ENCODE results near the gene ONECUT2.

The ONECUT2 gene

DNA sequence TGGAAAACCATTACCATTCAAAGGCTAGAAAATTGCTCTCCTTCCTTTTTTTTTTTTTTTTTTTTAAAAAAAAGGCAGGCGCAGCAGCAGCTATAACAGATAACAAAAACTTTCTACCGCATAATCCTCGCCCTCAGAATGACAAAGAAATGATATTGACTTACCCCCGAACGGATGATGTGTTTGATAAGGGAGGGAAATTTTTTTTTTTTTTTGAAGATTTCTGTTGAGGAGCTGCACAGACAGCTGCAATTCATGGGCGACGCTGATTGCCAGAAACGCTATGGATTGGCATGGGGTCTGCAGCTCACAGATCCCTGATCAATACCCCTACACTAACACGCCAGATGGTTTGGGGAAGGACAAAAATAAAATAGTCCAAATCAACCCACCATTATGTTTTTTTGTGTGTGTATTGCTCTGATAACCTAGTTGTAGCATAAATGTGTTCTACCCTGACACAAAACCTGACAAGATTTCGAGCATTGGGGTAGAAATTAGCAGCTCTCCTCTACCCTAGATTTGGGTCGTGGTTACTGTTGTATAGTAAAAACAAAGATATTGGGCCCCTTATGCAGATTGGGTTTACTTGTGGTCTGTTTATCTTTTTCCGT lies 3.6 kb upstream of the ONECUT2 start:
- DNase-seq = no peak

DNA sequence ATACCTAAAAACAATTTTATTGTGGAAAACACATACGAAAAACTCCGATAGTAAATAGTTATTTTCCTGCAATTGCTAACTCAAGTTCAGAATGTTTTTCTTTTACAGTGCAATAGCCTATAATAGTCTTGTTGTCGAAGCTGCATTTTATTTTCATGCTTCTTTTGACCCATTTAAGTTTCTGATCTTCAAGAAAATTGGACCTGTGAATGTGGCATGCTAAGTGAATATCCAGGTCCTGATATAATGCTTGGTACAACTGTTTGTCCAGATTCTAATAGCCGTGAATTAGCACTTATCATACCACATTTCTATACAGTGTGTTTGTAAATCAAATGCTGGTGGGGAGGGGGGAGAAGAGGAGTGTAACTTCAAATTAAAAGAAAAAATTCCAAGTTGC lies 3.0 kb upstream of the ONECUT2 start:
- no peak for DNase-seq

DNA sequence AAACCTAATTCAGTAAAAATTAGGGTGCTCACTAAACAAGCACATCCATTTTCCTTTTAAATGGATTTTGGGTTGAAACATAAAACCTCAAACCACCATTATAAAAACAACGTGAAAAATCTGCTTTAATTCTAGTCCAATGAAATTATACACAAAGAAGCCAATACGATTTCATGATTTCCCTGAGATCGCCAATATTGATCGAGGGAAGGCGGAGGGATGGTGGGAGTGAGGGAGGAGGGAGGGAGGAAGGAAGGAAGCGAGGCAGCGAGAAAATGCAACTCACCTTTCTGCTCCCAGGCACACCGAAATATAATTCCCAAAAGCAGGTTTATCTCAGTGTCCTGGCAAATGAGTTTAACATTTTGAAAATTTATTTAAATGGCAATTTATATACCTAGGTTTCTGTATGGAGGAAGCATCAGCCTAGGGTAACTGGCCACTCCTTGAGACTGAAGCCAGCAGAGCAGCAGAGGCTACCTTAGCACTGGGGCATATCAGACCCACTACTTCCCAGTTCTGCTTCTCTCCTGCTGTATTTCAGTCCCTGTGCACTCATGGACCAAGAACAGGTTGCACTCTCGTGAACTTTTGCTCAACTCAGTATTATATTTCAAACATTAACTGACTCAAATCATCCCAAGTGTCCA lies 2.3 kb upstream of the ONECUT2 start:
- DNase-seq = no peak

DNA sequence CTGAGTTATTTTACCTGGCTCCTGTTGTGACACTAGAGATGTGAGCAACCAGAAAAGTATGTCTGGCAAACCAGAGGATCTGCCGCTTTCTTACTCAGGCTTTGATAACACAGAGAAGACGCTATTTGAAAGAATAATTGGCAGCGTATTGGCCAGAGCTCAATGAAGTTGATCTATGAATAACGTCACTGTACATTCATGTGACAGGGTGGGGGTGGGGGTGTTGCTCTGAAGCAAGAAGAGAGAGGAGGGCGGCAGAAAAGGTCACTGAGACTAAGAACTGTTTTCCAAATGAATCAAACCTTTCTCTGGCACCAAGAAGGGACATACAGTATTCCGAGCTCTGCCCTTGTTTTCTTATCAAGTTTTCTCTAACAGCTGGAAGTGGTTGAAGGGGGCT lies 1.7 kb upstream of the ONECUT2 start:
- DNase-seq = no peak

DNA sequence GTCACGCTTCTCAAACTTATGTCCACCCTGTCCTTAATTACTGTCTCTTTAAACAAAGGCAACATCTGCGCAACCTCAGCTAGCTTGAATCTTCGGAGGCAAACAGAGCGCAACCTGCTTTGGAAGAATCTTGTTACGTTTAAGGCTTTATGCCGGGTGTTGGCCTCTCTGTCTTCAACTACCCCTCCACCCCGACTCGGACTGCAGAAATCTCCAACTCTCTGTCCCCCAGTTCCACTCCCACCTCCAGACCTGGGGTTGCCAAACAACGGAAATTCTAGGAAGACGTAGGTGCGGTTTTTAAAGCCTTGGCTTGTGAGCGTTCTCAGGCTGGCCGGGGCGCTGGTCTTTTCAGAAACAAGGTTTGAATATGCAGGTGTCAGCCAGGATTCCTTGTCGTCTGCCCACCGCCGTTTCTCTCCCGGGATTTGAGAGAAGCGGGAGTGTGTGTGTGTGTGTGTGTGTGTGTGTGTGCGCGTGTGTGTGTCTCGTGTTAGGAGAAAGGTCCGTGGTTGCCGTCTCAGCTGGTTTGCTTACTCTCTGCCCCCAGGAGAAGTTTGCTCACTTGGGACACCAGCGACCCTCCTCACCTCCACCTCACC lies 1.1 kb upstream of the ONECUT2 start:
- DNase-seq = peak; percentile 44

DNA sequence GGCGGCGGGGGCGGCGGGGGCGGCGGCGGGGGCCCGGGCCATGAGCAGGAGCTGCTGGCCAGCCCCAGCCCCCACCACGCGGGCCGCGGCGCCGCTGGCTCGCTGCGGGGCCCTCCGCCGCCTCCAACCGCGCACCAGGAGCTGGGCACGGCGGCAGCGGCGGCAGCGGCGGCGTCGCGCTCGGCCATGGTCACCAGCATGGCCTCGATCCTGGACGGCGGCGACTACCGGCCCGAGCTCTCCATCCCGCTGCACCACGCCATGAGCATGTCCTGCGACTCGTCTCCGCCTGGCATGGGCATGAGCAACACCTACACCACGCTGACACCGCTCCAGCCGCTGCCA lies 644 bp downstream of the ONECUT2 start:
- DNase-seq = no peak

DNA sequence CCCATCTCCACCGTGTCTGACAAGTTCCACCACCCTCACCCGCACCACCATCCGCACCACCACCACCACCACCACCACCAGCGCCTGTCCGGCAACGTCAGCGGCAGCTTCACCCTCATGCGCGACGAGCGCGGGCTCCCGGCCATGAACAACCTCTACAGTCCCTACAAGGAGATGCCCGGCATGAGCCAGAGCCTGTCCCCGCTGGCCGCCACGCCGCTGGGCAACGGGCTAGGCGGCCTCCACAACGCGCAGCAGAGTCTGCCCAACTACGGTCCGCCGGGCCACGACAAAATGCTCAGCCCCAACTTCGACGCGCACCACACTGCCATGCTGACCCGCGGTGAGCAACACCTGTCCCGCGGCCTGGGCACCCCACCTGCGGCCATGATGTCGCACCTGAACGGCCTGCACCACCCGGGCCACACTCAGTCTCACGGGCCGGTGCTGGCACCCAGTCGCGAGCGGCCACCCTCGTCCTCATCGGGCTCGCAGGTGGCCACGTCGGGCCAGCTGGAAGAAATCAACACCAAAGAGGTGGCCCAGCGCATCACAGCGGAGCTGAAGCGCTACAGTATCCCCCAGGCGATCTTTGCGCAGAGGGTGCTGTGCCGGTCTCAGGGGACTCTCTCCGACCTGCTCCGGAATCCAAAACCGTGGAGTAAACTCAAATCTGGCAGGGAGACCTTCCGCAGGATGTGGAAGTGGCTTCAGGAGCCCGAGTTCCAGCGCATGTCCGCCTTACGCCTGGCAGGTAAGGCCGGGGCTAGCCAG lies 1.2 kb downstream of the ONECUT2 start:
- no peak for DNase-seq

DNA sequence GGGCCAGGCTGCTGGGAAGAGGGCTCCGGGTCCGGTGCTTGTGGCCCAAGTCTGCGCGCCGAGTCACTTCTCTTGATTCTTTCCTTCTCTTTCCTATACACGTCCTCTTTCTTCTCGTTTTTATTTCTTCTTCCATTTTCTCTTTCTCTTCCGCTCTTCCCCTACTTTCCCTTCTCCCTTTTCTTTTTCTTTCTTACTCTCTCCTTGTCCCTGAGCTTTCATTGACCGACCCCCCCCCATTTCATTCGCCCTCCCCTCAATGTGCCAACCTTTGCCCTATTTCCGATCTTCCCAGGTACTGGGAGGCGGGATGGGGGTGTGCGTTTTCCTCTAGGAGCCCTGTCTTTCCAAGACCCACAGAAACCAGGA lies 1.8 kb downstream of the ONECUT2 start:
- no peak for DNase-seq

DNA sequence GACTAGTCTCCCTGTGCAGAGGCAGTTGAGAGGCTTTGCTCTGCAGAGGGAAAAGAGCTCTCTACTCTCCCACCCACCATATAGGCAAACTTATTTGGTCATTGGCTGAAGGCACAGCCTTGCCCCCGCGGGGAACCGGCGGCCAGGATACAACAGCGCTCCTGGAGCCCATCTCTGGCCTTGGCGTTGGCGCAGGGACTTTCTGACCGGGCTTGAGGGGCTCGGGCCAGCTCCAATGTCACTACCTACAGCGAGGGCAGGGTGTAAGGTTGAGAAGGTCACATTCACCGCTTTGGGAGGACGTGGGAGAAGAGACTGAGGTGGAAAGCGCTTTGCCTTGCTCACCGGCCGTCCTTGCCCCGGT lies 2.2 kb downstream of the ONECUT2 start:
- no peak for DNase-seq

DNA sequence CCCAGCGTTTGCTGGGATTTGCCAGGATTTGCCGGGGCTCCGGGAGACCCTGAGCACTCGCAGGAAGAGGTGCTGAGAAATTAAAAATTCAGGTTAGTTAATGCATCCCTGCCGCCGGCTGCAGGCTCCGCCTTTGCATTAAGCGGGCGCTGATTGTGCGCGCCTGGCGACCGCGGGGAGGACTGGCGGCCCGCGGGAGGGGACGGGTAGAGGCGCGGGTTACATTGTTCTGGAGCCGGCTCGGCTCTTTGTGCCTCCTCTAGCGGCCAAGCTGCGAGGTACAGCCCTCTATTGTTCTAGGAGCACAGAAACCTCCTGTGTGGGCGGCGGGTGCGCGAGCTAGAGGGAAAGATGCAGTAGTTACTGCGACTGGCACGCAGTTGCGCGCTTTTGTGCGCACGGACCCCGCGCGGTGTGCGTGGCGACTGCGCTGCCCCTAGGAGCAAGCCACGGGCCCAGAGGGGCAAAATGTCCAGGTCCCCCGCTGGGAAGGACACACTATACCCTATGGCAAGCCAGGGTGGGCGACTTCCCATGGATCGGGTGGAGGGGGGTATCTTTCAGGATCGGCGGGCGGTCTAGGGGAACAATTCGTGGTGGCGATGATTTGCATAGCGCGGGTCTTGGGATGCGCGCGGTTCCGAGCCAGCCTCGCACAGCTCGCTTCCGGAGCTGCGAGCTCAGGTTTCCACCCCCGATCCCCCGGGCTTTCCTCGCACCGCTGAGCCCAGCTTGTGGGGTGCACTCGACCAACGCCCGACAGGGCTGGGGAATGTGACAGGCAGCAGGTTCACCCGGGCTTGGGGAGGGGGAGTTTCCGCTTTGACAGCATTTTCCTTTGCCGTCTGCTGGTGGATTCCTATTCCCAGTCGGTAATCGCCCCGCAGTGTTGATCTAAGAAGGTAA lies 2.8 kb downstream of the ONECUT2 start:
- DNase-seq = peak; percentile 76

DNA sequence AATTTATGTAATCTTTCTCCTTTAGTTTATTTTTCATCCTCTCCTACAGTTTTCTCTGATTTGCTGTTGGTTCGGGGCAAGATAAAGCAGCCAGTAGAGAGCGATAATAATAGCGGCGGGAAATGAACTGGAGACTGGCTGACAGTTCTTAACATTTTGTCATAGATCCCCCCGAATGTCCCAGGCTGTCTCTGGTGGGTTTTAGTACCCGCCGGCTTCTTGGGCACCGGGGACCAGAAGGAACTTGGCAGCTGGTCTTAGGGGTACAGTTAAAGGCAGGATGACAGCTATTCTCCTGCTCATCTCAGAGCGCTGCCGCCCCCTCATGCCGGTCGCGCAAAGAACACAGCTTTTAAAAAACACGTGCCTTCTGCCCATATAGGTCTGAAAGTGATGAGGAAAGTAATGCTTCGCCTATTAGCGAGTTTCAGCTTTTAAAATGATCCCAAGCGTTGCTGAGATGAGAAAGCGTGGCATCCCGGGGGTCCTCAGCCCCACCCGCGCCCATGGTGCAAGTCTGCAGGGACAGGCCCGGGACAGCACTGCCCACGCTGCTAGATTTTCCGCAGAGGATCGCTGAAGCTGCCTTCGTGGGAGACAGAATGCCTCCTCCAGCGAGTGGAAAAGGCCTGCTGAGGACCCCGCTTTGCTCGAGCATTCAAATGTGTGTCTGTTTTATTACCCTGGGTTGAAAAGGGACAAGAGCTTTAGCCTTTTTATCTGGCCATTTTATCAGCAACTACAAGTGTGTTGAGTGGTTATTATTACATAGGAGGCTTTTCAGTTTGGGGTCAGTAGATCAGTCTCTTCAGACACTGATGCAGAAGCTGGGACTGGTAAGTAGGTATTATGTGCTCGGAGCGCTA lies 3.8 kb downstream of the ONECUT2 start:
- peak; percentile 95 for DNase-seq

DNA sequence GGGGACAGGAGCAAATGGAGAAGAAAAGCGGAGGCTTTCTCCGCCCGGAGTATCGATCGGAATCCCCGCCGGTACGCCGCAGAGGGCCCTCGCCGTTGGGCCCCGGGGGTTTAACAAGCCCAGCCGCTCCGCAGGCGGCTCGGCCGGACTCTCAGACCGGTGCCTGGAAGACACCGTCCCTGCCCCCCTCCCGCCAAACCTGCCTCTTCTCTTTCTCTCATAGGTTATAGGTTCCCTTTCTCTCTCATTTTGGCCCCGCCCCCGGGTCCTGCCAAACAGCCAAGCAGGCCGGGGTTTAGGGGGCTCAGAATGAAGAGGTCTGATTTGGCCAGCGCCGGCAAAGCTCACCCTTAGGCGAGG lies 4.4 kb downstream of the ONECUT2 start:
- no peak for DNase-seq

DNA sequence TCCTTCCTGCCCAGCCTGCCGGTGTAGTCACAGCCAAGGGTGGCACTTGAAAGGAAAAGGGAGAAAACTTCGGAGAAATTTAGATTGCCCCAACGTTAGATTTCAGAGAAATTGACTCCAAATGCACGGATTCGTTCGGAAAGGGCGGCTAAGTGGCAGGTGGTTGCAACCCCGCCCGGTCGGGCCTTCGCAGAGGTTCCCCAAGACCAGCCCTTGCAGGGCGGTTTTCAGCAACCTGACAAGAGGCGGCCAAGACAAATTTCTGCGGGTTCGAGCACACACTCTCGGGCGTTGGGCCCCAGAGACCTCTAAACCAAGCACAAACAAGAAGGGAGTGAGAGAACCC lies 4.8 kb downstream of the ONECUT2 start:
- DNase-seq = no peak

DNA sequence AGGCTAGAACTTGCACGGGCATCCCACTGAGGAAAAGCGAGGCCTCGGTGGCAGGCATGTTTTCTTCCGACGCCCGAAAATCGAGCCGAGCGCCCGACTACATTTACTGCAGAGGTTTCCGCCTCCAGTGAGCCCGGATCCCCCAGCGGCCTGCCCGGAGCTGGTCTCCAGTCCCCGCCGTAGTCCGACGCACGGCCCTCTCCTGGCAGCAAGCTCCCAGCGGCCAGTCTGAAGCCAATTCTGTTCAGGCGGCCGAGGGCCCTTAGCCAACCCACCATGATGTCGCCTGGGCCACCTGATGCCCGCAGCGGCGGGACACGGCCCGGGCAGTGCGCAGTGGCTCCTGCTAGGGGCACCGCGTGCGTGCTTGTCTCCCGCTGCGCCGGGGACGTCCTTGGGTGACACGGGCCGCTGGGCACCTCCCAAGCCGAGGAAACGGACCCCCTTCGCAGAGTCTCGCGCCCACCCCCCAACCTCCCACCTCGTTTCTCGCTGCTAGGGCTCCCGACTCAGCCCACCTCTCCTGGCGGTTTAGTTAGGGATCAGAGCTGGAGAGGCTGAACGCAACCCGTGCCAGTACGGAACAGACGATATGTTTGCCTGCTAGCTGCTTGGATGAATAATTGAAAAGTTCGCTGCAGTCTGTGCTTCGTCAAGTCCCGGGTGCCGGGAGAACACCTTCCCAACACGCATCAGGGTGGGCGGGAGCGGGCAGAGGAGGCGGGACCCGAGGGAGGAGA lies 5.3 kb downstream of the ONECUT2 start:
- DNase-seq = no peak

DNA sequence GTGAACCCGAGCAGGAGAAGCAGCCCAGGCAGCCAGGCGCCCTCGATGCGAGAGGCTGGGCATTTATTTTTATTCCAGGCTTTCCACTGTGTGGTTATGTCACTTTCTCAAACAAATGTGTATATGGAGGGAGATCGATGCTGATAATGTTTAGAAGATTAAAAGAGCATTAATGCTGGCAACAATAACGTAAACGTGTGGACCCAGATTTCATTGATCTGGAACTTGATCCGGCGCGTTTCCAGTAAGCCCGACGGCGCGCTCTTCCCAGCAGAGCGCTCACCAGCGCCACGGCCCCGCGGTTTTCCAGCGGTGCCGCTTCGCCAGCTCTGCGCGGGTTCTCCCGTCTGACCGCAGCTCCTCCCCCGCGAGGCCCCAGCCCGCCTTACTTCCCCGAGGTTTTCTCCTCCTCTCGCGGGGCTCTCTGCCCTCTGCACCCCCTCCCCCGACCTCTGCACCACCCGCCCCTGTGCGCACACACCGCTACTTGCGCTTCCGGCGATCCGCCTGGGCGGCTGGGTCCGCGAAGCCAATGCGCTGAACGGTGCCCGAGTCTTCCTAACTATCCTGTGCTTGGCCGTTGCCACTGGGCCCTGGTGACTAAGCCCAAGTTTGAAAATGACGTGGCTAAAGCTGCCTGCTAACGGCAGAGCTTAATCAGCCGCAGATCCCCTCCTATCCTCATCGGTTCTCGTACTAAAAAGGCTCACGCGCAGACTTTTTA lies 6.1 kb downstream of the ONECUT2 start:
- no peak for DNase-seq

DNA sequence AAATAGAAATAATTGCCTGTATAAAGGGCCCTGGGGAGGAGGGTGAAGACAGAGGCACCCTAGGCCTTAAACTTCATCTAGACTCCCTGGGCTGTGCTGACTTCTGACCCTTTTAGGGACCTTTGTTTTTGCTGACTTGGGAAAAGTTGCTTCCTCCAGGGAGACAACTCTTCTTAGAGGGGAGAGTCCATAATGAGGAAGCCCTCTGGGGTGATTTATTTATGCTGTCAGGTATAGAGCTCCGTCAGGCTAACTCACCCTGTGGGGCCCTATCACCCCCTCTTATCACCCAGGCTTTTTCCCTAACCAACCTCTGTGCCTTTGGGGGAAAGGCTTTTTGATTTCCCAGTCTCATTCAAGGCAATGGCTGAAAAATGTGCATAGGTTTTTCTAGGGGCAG lies 8.1 kb downstream of the ONECUT2 start:
- no peak for DNase-seq

DNA sequence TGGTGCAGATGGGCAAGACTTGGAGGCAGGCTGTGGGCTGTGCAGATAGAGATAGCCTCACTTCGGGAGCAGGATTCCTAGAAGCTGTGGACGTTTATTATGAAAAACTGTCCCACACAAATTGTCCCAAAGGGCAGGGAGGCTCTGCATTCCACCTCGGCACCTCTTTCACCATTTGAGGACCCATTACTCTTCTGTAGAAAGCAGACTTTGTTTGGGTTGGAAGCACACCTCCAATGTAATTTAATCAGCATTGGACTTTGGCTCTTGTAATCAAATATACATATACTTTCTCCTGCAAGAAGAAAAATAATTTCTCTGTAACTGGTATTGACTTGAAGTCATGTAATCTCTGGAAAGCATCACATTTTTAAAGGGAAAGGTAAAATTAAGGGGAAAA lies 8.5 kb downstream of the ONECUT2 start:
- no peak for DNase-seq

DNA sequence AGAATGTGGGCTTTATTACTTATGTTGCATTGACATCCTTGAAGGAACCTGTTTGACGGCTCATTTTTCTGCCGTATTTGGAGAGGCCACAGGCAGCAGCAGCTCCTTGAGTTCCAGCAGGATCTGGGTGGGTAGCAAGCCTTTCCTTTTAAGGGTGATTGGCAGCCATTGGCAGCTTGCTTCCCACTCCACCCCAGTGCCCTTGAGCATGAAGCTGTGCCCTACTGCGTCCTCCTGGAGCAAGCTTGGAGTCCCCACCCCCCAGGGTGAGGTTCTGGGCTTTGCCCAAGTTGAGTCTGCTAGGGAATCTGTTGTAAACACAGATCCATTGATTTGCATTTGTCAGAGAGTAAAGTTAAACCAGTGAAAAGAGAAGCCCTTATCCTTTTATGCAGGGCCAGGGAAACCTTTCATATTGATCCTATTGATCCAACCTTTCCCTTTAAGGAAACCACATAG lies 9.2 kb downstream of the ONECUT2 start:
- DNase-seq = no peak

DNA sequence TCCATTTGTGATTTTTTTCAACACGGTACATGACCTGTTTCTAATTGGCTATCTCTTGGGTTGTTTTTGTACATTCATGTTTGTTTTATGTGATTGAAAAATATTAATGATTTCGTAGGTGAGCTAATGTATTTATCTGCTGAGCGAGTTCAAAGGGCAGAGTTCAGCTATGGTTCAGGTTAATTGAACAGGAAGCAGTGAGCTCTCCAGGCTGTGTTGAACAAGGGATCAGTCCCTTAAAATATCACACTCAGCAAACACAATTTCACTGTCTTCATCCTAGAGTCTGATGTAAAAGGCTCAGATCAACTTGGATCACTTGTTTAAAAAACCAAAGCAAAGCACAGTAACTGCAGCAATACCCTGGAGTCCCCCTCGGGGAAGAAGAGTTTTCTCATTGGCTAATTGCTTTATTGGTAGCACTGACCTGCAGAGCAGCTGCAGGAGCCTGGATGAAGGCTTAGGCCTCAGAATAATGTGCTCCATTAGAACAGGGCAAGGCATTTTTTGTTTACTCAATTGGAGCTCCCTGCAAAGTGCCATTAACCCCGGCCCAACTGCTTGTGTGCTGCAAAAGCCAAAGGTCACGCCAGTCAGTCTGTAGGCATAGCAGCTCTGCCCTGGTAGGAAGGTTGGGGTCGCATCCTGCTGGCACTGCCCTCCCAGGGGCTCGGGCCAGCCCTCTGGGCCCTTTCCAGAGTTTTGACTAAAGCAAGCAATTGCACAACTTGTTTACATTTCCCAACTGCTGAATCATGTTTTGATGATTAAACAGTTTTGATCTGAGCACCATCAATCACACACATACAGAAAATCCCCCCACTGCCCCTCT lies 10.5 kb downstream of the ONECUT2 start:
- no peak for DNase-seq

DNA sequence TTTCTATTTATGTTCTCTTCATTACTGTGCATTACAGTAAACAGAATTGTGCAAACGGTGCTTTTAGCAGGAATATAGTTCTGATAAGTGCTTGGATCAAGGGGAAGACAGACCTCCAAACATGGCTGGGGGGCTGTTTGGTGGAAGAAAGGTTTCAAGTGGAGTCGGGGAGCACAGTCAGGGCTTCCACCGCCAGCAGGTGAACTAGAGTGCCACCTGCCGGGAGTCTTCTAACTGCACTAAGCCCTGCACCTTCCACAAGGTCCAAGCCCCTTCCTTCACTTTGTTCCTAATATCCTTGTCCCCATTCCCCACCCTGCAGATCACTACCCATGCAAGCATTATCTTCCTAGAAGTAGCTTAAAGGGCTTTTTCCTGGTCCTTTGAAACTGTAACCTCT lies 11.1 kb downstream of the ONECUT2 start:
- DNase-seq = peak; percentile 72
